Measurements from ENCODE around the gene HOOK1.

DNA sequence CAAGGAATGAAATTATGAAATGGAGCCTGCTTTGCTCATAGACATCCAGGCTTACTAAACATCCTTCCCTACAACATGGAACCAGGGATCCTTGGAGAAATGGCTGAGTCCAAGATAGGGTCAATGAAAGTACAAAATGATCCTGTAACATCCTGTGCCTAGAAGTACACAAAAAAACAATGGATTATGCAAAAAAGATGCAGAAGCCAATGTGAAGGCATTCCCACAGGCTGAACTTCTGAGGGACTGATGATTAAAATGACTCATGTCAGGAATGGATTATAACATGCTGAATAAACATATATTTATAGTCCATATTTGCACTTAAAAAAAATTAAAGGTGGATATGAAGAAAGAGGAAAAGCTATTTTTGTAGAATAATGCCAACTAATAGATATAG is 10.4 kb upstream of the HOOK1 start:
- TF ChIP-seq, protein P1, sequence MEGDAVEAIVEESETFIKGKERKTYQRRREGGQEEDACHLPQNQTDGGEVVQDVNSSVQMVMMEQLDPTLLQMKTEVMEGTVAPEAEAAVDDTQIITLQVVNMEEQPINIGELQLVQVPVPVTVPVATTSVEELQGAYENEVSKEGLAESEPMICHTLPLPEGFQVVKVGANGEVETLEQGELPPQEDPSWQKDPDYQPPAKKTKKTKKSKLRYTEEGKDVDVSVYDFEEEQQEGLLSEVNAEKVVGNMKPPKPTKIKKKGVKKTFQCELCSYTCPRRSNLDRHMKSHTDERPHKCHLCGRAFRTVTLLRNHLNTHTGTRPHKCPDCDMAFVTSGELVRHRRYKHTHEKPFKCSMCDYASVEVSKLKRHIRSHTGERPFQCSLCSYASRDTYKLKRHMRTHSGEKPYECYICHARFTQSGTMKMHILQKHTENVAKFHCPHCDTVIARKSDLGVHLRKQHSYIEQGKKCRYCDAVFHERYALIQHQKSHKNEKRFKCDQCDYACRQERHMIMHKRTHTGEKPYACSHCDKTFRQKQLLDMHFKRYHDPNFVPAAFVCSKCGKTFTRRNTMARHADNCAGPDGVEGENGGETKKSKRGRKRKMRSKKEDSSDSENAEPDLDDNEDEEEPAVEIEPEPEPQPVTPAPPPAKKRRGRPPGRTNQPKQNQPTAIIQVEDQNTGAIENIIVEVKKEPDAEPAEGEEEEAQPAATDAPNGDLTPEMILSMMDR (conservative IDR thresholded peaks at IDR 0.05; ENCODE audit: low read depth in 2 of 2): no peak
- no peak for TF ChIP-seq EZH2phosphoT487 (IDR thresholded peaks at IDR 0.05; ENCODE audit: unreplicated experiment)
- TF ChIP-seq EZH2 (IDR thresholded peaks at IDR 0.05; ENCODE audit: low read depth, unreplicated experiment): no peak
- TF ChIP-seq POLR2AphosphoS5 (IDR thresholded peaks at IDR 0.05; ENCODE audit: low read depth): no peak
- TF ChIP-seq, protein P2, sequence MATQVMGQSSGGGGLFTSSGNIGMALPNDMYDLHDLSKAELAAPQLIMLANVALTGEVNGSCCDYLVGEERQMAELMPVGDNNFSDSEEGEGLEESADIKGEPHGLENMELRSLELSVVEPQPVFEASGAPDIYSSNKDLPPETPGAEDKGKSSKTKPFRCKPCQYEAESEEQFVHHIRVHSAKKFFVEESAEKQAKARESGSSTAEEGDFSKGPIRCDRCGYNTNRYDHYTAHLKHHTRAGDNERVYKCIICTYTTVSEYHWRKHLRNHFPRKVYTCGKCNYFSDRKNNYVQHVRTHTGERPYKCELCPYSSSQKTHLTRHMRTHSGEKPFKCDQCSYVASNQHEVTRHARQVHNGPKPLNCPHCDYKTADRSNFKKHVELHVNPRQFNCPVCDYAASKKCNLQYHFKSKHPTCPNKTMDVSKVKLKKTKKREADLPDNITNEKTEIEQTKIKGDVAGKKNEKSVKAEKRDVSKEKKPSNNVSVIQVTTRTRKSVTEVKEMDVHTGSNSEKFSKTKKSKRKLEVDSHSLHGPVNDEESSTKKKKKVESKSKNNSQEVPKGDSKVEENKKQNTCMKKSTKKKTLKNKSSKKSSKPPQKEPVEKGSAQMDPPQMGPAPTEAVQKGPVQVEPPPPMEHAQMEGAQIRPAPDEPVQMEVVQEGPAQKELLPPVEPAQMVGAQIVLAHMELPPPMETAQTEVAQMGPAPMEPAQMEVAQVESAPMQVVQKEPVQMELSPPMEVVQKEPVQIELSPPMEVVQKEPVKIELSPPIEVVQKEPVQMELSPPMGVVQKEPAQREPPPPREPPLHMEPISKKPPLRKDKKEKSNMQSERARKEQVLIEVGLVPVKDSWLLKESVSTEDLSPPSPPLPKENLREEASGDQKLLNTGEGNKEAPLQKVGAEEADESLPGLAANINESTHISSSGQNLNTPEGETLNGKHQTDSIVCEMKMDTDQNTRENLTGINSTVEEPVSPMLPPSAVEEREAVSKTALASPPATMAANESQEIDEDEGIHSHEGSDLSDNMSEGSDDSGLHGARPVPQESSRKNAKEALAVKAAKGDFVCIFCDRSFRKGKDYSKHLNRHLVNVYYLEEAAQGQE (IDR thresholded peaks at IDR 0.05; ENCODE audit: unreplicated experiment): no peak
- TF ChIP-seq JUNB (IDR thresholded peaks at IDR 0.05; ENCODE audit: unreplicated experiment): no peak
- TF ChIP-seq CREB1 (CRISPR knock-in tag; IDR thresholded peaks at IDR 0.05; ENCODE audit: low read depth): no peak
- TF ChIP-seq, protein P3, sequence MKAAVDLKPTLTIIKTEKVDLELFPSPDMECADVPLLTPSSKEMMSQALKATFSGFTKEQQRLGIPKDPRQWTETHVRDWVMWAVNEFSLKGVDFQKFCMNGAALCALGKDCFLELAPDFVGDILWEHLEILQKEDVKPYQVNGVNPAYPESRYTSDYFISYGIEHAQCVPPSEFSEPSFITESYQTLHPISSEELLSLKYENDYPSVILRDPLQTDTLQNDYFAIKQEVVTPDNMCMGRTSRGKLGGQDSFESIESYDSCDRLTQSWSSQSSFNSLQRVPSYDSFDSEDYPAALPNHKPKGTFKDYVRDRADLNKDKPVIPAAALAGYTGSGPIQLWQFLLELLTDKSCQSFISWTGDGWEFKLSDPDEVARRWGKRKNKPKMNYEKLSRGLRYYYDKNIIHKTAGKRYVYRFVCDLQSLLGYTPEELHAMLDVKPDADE (IDR thresholded peaks at IDR 0.05): no peak

Data from GM23338 (cell line).